GM12892 (cell line): ENCODE results near the gene TMEM238.
A peak's percentile ranks its signal among the peaks of the same experiment; 100 is the strongest.

ENCODE experiments used
- DNase-seq: peaks from one replicate; pipeline ENCODE4 v3.0.0; 2011; ENCODE audit not compliant: insufficient read length
- FAIRE-seq: peaks from 2 replicates; lab custom pipeline; 2011; peaks lifted over from hg19 to GRCh38; lab: Jason Lieb, UNC
- POLR2A ChIP-seq: IDR thresholded peaks from 2 replicates; pipeline ENCODE4 v1.6.1; 2011; ENCODE audit warnings: low read depth, low read length, control low read depth
- POLR2AphosphoS5 ChIP-seq: IDR thresholded peaks from 2 replicates; pipeline ENCODE4 v1.6.1; 2011; ENCODE audit warnings: low read depth, low read length, control low read depth
- TAF1 ChIP-seq: IDR thresholded peaks from 2 replicates; pipeline ENCODE4 v1.6.1; 2011; ENCODE audit warnings: low read depth, mild to moderate bottlenecking, control low read depth, low read length, borderline replicate concordance

TMEM238 gene

DNA sequence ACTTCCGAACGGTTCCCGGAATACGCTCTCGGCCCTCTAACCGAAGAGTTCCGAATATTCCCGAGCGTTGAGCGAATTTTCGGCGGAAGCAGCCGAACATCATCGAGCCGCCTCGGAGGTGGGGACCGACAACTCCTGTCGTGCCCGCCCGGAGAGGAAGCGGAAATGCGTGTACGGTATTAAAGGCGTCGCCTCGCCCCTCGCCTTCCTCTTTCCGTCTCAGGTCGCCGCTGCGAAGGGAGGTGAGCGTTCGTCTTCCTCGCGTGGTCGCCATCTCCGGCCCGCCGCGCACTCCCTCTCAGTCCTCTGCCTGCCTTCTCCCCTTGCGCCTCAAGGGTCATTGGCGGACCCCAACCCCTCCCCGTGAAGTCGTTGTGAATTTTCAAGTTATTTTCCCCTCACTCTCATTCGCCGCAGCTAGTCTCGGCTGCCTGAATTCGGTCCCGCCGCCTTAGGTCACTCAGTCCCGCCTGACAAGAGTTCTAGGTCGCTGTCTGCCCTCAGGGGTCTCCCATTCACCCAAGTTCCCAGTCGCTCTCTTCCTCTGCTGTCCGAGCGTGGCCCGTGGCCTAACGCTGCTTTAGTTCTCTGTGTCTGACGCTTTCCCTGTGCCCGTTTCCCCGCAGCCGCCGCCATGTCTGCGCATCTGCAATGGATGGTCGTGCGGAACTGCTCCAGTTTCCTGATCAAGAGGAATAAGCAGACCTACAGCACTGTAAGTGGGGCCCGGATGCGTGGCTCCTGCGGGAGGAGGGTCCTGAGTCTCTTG is 1.8 kb upstream of the TMEM238 start, which contains the start of gene RPL28:
TSS of gene RPL28 (plus strand) at position 209 of the 769 bp plus-strand sequence. CDS start at position 635, 426 bp downstream.
- peak; percentile 91 for FAIRE-seq
- DNase-seq: peak; percentile 92
- peak; percentile 100 for TF ChIP-seq POLR2A
- TF ChIP-seq POLR2AphosphoS5: peak; percentile 100
- peak; percentile 100 for TF ChIP-seq TAF1

DNA sequence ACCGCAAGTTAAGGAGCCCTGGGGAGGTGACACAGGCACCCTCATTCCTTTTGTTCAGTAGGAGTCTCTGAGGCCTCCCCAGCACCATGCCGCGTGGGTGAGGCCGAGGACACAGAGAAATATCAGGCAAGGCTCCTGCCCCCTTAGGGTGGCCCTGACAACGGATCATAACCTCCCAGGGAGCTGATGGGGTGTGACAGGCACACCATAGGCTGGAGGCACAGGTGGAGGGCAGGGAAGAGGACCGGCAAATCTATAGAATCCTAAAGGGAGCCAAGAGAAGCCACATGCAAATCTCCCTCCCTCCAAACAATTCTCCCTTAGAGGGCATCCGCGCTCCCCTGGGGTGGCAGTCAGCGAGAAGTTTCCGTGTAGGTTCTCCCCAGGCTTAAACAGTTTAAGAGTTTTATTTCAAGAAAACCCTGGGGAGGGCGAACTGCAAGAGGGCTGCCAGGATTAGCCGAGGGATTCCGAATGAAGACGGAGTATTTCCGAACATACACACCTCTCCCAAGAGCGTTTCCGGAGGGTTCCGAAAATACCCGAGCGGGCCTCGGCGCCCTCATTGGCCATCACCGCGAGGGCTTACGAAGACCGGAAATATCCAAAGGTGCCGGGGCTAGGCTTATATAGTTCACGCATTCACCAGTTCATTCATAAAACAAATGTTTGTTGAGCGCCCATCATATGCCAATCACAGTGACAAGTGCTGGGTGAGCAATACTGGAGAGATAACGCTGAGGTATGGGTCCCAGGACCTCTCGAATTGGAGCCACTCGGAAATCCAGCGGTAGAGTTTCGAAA is 1.0 kb upstream of the TMEM238 start:
- DNase-seq: peak; percentile 80
- no peak for FAIRE-seq
- no peak for TF ChIP-seq TAF1
- TF ChIP-seq POLR2A: no peak
- no peak for TF ChIP-seq POLR2AphosphoS5

DNA sequence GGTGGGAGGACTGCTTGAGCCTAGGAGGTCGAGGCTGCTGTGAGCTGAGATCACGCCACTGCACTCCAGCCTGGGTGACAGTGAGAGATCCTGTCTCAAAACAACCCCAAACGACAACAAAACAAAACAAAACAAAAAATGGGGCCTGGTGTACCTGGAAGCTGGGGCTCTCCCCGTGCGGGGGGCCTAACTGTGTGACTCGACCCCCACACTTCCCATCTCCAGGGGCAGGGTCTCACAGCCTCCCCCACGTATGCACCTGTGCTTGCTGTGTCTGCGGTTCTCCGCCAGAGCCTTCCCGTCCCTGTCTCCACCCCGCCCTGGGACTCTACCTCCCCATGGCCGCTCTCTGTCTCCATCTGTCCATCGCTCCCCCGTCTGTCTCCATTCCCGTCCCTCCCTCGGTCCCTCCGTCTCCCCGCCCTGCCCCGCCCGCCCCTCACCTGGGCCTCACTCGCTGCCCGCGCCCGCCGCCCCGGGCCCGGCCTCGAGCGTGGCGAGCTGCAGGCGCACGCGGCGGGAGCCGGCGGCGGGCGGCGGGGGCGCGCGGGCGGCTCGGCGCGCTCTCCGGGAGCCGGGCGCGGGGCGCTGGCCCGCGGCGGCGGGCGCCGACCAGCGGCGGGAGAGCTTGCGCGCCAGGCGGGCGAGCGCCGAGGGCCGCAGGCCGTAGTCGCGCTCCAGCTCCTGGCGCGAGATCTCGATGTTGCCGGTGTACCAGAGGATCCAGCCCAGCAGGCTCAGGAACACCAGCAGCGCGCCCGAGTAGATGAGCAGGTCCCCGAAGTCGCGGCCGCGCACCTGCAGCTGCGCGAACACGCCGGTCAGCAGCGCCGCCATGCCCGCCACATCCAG is 587 bp downstream of the TMEM238 start:
- no peak for TF ChIP-seq TAF1
- peak; percentile 50; the same call in 1 of the 2 replicates for TF ChIP-seq POLR2A
- no peak for TF ChIP-seq POLR2AphosphoS5
- FAIRE-seq: peak; percentile 67
- peak; percentile 75 for DNase-seq

DNA sequence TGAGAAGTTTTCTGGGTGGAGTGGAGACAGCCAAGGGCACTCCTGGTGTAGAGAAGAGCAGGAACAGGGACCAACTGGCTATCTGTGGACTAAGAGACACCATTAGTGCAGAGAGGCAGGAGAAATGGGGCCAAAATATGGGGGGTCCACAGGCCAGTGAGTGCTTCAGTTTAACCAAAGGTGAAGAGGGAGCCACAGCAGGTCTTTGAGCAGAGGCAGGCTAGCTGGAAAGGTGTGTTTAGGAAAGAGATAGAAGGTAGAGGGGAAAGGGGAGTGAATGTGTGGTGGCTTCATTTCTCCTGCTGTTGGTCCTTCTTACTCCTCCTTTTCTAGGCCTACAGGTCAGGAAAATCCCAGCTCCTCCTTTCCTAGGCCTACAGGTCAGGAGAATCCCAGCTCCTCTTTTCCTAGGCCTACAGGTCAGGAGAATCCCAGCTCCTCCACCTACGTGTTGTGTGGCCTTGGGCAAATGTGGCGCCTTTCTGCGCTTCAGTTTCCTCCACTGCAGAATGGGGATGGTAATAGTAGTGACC is 1.5 kb downstream of the TMEM238 start:
- FAIRE-seq (no peak), DNase-seq (no peak)
- TF ChIP-seq POLR2AphosphoS5 (no peak), POLR2A (no peak), TAF1 (no peak)

DNA sequence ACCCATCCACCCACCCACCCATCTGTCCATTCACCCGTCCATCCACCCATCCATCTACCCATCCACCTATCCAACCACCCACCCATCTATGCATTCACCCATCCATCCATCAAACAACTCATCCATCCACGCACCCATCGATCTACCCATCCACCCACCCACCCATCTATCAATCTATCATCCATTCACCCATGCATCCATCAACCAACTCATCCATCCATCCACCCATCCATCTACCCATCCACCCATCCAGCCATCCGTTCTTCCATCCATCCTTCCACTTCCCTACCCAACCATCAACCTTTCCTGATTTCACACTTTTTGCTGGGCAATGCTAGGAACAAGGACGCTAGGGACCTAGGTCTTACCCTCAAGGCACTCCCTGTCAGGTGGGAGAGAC is 2.1 kb downstream of the TMEM238 start:
- DNase-seq: no peak
- no peak for TF ChIP-seq TAF1
- no peak for TF ChIP-seq POLR2A
- TF ChIP-seq POLR2AphosphoS5: no peak
- FAIRE-seq: no peak

DNA sequence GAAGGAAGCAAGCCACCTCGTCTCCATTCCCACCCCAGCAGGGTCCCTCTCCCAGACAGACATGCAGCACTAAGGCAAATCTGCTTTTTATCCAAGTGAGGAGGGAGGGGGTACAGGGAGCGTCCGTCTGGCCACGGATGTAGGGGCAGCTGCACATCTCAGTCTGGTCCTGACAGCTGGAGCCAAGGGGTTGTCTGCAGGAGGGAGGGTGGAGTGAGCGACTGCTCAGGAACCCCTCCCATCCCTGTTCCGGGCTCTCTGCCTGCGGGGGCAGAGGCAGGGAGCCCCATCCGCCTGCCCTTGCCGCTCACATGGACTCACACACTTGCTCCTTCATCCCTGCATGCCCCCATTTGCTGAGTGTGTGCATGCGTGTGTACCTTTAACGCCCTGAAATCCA is 4.9 kb downstream of the TMEM238 start:
- FAIRE-seq (no peak), DNase-seq (no peak)
- TF ChIP-seq POLR2A: no peak
- no peak for TF ChIP-seq POLR2AphosphoS5
- TF ChIP-seq TAF1: no peak

DNA sequence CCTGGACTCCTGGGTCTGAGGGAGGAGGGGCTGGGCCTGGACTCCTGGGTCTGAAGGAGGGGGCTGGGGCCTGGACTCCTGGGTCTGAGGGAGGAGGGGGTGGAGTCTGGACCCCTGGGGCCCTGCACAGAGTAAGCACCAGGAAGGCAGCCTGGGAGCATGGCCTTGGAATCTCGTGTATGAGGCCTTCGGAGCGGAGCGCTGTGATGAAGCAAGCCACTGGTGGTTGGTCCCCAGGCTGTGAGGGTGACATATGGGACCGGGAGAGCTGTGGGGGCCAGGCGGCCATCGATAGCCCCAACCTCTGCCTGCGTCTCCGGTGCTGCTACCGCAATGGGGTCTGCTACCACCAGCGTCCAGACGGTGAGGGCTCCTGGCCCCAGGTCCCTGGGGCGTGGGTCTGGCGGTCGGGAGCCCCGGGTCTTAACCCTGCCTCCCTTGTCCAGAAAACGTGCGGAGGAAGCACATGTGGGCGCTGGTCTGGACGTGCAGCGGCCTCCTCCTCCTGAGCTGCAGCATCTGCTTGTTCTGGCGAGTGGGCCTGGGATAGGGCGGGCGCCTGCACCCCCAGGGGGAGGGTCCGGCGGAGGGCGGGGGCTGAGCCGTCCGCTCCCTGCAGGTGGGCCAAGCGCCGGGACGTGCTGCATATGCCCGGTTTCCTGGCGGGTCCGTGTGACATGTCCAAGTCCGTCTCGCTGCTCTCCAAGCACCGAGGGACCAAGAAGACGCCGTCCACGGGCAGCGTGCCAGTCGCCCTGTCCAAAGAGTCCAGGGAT is 6.5 kb downstream of the TMEM238 start:
- no peak for TF ChIP-seq TAF1
- no peak for TF ChIP-seq POLR2AphosphoS5
- TF ChIP-seq POLR2A: no peak
- no peak for DNase-seq
- FAIRE-seq: no peak

DNA sequence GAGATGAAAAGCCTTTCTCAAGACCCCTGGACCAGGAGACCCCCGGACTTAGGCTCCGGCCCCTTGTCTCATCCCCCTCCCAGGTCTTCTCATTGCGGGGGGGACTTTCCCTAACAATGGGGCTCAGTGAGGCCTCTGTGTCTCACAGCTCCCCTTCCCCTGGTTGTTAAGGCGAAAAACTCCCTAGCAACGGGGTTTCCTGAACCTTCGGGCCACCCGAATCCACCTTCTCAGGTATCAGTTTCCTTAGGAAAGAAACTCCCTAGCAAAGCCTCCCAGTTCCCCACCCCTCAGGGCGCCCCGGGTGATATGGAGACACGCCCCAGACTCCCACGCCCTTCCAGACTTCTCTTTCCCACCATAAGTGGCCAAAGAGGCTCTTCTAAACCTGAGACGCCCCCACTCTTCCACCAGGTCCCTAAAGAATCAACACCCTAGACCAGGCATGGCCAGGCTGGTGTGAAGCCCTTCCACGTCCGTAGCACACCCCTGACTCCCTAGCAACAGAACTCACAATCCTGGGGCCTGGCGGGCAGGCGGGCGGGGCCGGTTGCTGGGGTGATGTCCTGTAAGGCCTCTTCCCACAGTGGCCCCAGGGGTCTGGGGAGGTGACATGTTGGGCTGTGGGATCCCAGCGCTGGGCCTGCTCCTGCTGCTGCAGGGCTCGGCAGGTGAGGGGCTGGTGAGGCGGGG is 7.7 kb downstream of the TMEM238 start, which contains the start of gene TMEM190:
TSS of gene TMEM190 (plus strand) at position 586 of the 693 bp plus-strand sequence. CDS start at position 614, 28 bp downstream.
- FAIRE-seq: no peak
- TF ChIP-seq TAF1: no peak
- no peak for TF ChIP-seq POLR2AphosphoS5
- TF ChIP-seq POLR2A: no peak
- DNase-seq: no peak

DNA sequence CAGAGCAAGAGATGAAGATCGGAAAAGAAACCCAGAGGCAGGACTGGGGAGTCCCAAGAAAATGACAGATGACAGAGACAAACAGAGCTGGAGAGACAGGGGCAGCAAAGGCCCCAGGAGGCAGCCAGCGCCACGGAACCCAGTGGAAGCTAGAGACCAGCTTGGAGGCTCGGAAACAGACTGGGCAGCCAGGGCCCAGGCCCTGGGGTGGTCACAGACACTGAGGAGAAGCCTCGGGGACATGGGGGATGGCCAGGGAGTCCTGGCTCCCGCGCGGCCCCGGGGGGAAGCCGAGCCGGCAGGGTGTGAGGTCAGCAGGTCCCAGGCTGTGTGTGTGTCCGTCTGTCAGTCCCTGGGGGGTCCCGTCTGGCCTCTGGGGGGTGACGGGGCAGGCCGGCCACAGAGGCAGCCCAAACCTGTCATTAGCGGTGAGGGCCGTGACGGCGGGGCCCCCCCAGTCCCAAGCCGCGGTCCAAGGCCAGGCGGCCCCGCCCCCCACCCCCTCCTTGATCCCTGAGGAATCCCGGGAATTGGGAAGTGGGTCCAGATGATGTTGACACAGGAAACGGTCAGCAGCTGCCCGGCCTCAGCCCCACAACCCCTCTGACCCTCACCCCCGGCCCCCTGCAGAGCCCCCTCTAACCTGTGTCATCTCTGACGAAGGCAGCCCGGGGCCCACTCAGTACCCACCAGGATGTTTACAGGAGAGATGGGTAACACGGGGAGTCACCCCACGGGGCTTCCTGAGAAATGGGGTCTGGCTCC is 9.9 kb downstream of the TMEM238 start:
- no peak for DNase-seq
- TF ChIP-seq POLR2A (no peak), POLR2AphosphoS5 (no peak), TAF1 (no peak)
- FAIRE-seq: no peak
